K562 (cell line): ENCODE measurements around the gene CD48.

Experiments used
- AFF4 ChIP-seq: sonication (generic); formaldehyde crosslinking; IDR thresholded peaks from 2 replicates; pipeline ENCODE4 v1.8.0; 2023; ENCODE audit warnings: mild to moderate bottlenecking, missing genetic modification reagents
- BRF1 ChIP-seq: IDR thresholded peaks from 3 replicates; pipeline ENCODE4 v1.6.1; 2011; ENCODE audit warnings: borderline replicate concordance, mild to moderate bottlenecking; ENCODE audit not compliant: insufficient read length; ENCODE audit errors: extremely low read depth
- CBFB ChIP-seq: sonication (generic); formaldehyde crosslinking; IDR thresholded peaks from 2 replicates; pipeline ENCODE4 v1.4.0; 2020; ENCODE audit warnings: mild to moderate bottlenecking, missing genetic modification reagents
- CTCF ChIP-seq, 3 experiments: IDR thresholded peaks in 2 of 3; conservative IDR thresholded peaks in 1 of 3; 2 replicates each; pipeline ENCODE4 v1.5.1; 2011 to 2012; ENCODE audit warnings: low read length in 3 of 3, mild to moderate bottlenecking in 3 of 3, control low read depth in 2 of 3, improper control_type of control experiment in 1 of 3, inconsistent platforms in 1 of 3, low read depth in 1 of 3, mixed read lengths in 1 of 3, moderate library complexity in 1 of 3; ENCODE audit not compliant: insufficient read depth in 2 of 3
- FOXK1 ChIP-seq: sonication (generic); formaldehyde crosslinking; IDR thresholded peaks from 2 replicates; pipeline ENCODE4 v1.8.0; 2022; ENCODE audit warnings: missing genetic modification reagents, mild to moderate bottlenecking, borderline replicate concordance
- NFRKB ChIP-seq: fragments of 450-650 bp; IDR thresholded peaks from 2 replicates; pipeline ENCODE4 v1.6.1; 2016; ENCODE audit warnings: low read depth
- NR2F6 ChIP-seq: fragments of 450-650 bp; formaldehyde crosslinking; IDR thresholded peaks from 2 replicates; pipeline ENCODE4 v1.4.0; 2020; ENCODE audit warnings: mild to moderate bottlenecking
- POLR2AphosphoS5 ChIP-seq: IDR thresholded peaks from 2 replicates; pipeline ENCODE4 v1.6.1; 2011; ENCODE audit warnings: mild to moderate bottlenecking, low read depth, low read length, moderate library complexity; ENCODE audit not compliant: control insufficient read depth, insufficient read depth
- ZBTB17 ChIP-seq: fragments of 450-650 bp; formaldehyde crosslinking; IDR thresholded peaks from 2 replicates; pipeline ENCODE4 v1.4.0; 2020; ENCODE audit warnings: mild to moderate bottlenecking
- TF ChIP-seq, protein P1 (sequence below): sonication (generic); formaldehyde crosslinking; IDR thresholded peaks from 2 replicates; pipeline ENCODE4 v1.8.0; 2022; ENCODE audit warnings: mild to moderate bottlenecking, missing genetic modification reagents, borderline replicate concordance

DNA sequence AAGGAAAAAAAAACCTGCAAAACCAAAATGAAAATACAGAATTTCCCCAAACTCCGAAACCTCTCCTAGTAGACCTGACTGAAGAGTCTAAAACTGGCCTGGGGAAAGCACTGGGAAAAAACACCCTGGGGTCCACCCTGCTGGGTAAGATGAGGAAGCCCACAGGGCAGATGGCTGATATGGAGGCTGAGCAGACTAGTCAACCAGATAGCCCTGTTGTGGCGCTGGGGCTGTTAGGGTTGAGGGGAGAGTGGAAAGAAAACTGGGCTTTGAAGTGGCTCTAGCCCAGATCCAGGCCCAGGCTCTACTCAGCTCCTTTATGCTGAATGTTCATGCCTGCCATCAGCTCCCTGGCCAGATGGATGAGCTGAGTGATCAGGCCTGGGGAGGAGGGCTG is 58.0 kb downstream of the CD48 start:
- TF ChIP-seq POLR2AphosphoS5 (no peak), CTCF (IDR thresholded peaks at IDR 0.05 in 2 of 3, conservative IDR thresholded peaks at IDR 0.05 in 1 of 3; ENCODE audit: insufficient read depth in 2 of 3, low read depth in 1 of 3, low read length in 3 of 3) (no peak), NFRKB (no peak), FOXK1 (CRISPR knock-in tag) (no peak), AFF4 (CRISPR knock-in tag) (no peak), CBFB (CRISPR knock-in tag) (no peak), ZBTB17 (CRISPR knock-in tag) (no peak), BRF1 (no peak), NR2F6 (CRISPR knock-in tag) (no peak)
- TF ChIP-seq, protein P1, sequence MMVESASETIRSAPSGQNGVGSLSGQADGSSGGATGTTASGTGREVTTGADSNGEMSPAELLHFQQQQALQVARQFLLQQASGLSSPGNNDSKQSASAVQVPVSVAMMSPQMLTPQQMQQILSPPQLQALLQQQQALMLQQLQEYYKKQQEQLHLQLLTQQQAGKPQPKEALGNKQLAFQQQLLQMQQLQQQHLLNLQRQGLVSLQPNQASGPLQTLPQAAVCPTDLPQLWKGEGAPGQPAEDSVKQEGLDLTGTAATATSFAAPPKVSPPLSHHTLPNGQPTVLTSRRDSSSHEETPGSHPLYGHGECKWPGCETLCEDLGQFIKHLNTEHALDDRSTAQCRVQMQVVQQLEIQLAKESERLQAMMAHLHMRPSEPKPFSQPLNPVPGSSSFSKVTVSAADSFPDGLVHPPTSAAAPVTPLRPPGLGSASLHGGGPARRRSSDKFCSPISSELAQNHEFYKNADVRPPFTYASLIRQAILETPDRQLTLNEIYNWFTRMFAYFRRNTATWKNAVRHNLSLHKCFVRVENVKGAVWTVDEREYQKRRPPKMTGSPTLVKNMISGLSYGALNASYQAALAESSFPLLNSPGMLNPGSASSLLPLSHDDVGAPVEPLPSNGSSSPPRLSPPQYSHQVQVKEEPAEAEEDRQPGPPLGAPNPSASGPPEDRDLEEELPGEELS: no peak
